Activated CD4-positive, alpha-beta T cell treated with anti-CD3 and anti-CD28 coated beads for 1 hour (primary cell): ENCODE measurements around the gene NEURL1B.
"Not testable (repeated sequence)": the region's sequence is repeated elsewhere in the genome, so short reads cannot be mapped to it uniquely, and the experiment has no call there.

Source experiments
- DNase-seq: peaks from one replicate; pipeline ENCODE4 v3.0.0-alpha.2; 2020

NEURL1B gene

DNA sequence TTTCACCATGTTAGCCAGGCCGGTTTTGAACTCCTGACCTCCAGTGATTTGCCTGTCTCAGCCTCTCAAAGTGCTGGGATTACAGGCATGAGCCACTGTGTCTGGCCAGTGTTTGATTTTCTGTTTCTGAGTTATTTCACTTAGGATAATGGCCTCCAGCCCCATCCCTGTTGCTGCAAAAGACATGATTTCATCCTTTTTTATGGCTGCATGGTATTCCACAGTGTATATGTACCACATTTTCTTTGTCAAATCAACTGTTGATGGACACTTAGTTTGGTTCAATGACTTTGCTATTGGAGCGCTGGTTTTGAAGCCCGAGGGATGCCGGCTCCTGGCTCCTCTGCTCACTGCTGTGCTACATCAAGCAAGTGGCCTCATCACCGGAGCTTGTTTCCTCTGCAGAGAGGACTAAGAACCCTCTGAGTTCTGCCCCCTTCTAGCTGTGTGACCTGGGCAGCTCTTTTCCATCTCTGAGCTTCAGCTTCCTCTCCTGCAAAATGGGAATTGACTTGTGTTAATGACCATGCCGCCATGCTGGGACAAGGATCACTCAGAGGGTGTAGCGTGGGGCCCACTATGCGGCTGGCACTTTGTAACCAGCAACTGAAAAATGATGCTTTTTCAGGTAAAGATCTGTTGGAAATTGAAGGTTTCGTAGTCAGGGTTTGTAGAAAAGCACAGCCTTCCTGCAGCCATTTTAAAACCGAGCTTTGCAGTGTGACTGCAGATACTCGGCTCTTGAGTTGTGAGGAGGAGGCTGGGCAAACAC, 4.6 kb upstream of the NEURL1B start:
- DNase-seq = no peak

DNA sequence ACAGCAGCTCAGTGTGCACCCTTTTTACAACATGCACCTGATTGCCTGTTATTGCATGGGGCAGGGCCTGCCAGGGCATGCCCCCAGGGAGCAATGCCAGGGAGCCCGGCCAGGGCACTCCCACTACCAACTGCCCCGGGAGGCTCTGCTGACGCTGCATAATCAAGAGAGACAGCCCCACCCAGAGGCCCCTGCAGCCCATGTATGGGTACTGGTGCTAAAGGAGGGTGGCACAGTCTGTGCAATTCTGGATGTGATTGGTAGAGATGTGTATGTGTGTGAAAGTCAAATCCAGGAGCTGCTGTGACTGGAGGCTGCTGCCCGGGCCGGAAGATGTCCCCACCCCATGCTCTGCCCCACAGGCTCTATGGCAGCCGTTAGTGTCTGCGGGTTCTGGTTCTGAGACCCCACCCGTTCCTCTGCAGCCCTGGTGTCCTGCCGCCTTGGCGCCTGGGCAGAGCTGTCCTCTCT, 3.9 kb upstream of the NEURL1B start:
- DNase-seq = no peak

DNA sequence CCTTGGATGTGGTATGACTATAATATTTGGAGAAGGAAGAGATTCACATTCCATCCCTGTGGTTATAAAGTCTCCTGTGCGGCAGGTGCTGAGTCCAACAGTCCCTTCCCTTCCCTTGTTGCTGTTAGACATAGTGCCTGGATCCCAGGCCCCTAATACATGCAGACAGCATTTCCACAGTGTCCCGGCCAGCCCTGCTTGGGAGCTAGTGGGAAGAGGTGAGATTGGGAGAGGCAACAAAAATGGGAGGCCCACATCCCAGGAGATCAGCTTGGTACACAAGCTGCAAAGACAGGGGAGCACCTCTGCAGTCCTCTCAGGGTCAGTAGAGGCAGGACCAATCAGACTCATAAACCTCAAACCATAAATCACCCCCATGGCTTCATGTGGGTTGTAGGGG, 3.3 kb upstream of the NEURL1B start:
- DNase-seq = no peak

DNA sequence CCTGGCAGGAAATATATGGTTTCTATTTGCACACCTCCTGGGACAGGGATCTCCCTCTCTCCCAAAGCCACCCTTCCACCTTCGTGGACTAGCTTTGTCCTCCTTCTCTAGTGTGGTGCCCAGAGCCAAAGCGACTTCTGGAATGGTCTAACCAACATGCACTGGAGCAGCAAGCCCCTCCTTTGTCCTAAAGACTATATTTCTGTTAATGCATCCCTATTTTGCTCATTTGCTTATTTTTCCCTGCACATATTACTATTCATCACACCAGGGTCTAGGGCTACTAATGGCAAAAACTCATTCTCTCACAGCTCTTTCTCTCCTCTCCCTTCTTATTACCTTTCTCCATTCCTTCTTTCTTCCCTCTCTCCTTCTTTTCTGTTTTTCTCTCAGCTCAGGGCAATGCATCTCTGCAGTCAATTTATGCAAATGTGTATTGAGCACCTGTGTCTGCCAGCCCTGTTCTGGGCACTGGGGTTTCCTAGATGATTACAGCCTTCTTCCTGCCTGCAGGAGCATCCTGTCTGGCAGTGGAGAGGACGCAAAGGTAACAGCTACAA, 2.8 kb upstream of the NEURL1B start:
- DNase-seq = no peak

DNA sequence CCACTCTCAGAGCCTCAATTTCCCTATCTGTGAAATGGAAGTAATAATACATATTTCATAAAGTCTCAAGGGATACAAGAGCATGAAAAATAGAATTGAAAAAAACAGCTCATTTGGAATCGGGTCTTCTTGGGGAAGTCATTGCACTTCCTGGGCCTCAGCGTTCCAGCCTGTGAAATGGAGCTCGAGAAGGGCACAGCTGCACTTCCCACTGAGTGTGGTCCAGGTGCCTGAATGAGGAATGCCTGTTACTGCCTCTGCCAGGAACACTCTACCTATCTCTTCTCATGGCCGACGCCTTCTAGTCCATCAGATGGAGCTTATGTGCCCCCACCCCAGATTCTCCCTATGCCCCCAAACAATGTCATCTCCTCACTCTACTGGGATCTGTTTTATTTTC, 924 bp upstream of the NEURL1B start:
- no peak for DNase-seq

DNA sequence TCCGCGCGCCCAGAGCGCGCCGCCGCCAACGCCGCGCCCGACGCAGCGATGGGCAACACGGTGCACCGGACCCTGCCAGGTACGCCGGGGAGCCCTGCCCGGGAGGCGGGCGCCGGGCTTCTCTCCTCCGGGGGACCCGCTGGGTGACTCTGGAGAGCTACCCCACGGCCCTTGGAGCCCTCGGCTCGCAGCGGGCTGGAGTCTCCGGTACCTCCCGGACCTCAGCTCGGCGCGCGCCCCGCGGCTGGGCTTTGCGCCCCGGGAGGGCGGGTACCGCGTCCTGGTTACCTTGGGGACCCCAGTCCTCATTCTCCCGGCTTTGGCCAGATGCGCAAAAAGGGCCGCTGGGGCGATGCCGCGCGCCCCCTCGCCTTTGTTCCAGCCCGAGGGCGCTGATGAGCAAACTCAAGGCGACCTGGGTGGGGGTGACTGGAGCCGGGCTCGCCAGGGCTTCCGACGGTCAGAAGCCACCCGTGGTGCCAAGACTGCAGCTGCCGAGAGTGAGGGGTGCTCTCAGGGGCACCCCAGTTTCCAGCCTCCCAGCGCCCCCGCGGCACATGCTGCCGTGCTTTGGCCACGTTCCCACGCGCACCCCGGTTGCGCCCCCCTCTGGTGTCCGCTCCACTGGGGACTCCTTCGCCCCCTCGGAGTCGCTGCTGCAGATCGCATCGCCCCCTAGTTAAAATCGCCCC, 442 bp downstream of the NEURL1B start:
- no peak for DNase-seq

DNA sequence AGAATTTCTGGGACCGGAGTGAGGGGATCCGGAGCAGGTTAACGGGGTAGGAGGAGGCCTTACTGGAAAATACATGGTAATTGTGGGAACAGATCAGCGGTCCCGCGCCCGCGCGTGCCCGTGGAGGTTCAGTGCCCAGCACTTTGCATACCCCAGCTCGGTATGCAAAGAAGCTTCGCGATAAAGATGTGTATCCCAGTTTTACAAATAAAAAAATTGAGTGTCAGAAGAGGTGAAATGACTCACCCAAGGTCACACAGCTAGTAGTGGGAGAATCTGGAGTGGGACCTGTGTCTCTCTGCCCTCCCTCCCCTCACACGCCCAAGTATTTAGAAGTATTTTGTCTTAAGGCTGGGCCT, 967 bp downstream of the NEURL1B start:
- DNase-seq = no peak

DNA sequence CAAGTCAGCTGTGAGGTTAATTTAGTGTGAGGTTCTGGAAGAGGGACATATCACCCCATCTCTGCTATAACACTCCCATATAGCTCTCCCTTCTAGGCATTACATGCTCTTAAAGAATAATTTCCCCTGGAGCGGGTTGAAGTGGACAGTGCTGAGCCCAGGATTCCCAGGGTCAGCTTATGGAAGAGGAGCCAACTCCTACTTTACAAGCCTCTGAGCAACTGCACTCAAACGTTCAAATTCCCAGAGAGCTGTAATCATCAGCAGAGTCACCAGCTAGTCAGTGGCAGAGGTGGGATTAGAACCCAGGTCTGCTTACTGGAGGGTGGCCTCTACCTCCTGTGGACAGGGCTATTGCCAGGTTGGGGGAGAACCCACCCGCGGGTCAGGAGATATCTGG, 1.4 kb downstream of the NEURL1B start:
- DNase-seq = no peak

DNA sequence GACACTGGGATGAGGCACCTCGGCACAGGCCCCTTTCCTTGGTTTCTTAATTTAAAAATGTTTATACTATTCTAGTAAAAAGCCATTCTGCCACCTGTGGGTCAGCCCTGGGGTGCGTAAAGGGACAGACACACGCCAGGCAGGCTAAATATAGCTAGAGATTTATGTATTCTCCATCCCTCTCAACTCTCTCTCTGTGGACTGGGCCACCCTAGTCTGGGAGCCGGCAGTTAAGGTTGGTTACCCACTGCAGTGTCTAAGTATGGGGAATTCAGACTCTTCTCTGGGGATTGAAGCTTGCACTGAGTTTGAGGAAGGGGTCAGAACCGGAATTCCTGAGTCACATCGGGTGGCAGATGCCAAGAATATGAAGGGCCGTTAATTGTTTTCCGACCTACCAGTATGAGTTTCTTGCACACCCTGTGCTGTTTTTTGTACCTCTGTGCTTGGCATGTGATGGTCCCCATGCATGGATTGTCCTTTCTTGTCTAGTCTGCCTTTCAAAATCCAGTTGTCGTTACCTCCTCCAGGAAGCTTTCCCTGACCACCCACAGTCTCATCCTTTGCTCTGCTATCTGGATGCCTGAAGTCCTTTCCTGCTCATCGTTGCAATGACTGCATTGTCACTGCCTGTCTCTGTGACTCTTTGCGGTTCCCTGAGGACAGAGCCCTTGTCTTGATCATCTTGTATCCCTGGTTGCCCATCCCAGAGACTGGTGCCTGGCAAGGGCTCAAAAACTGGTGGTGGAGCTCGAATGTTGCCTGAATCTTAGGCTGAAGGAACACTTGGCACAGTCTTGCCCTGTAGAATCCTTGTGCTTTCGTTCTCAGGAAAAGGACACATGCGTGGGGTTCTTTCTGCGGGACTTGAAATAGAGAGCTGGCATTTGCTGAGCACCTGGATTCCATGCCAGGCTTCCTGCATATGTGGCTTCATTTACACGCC, 2.1 kb downstream of the NEURL1B start:
- DNase-seq = no peak

DNA sequence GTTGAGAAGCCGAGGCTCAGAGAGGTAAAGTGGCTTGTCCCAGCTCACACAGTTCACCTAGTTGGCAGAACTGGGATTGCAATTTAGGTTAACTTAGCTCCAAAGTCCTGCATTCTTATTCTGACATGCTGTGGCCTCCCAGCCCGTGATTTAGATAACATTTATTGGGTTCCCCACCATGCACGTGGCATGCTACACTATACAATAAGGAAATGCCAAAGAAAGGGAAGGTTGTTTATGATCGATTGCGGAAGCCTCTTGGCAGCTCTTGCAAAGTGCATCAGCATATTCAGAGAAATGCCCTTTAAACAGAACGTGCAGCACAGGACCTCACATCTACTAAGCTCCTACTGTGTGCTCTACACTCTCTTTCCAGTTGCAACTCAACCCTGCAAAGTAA, 3.2 kb downstream of the NEURL1B start:
- DNase-seq = no peak

DNA sequence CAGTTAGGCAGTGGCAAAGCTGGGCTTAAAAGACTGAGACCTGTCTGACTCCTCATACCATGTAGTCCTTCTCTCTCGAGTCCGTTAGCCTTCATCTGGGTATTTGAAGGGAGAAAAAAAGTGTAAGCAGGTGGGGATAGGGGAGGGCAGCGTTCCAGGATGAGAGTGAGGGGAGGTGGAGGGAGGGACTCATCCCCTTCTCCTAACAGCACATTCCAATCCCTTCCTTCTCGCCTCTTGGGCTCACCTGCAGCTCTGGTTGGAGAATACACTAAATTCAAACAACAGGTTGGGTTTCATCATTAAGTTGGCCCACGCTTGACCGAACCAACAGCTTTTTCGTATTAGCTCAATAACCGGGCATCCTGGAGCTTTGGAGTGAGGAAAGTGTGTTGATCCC, 3.6 kb downstream of the NEURL1B start:
- no peak for DNase-seq

DNA sequence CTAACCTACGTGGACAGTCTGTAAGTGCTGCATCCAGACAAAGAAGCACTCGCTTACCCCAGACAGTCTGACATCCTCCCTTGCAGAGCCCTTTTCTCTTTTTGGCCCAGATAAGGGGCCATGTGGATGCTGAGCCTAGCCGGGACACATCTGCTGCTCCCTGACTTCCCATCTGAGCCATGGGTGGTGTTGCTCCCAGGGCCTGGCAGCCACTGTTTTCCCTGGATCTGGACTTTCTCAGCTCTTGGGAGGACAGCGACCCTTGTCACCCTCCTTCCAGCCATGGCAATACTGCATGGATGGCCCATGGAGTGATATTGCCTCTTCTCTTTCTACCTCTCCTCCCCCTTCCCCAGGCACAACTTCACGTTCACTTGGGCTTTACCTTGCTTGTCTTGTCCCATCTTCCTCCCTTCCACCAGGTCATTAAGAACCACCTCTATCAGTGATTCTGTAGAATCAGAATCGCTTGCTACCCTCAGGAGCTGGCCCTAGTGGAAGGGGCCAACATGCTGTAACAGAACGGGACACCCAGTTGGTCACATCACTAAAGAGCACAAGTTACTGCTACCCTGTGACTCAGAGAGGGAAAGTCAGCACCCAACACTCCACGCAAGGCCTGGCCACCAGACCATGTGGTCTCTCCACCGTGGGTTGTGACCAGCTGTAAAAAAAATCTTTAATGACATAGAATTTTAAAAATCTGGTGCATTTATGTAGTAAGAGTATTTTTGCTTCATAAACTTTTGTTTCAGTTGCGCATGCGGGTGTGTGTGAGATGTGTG, 4.4 kb downstream of the NEURL1B start:
- no peak for DNase-seq

DNA sequence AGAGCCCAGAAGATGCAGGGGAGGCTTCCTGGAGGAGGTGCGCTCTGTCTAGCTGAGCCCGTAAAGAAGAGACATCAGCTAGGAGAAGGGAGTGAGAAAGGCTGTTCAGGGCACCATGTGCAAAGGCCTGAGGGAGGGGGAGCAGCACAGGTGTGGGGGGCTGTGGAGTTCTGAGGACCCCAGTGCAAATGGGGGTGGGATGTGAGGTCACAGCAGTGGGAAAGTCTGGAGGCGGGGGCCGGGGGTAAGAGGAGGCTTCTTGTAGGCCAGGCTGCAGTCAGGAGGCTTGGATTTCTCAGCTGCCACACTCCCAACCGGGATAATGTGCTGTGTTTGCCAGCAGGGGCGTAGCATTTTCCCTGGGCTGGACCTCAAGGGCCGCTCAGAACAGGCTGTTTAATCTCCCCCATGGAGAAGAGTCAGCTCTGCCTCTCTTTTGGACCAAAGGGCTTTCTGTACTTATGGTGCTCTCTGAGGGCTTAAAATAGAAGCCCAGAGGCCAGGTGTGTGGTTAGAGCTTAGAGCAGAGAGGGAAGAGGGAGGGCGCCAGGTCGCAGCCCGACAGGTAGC, 5.7 kb downstream of the NEURL1B start:
- DNase-seq = no peak

DNA sequence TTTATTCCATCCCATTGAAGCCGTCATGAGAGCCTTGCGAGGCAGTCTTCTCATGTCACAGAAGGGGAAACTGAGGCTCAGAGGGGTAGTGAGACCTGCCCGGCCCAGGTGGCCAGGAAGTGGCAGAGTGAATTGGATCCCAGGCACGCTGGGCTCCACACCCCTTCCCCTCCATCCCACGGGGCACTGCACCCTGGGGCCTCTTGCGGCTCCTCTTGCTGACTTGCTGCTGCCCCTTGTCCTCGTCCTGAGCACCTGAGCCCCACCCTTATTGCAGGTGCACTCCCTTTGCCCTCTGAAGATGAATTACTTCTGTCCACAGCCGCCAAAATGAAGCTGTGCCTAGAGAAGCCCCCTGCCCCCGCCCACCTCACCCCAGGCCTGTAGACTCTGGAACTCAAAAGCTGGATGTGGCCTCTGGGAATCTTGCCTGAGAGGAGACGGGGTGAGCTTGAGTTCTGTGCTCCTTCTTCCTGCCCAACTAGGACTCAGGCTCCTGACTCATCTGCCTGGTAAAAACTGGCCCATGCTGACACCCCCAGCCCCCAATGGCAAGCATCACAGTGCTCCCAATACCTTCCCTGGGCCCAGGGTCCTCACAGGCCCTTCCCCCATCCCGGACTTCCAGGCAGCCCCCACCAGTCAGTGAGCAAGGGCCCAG, 6.4 kb downstream of the NEURL1B start:
- no peak for DNase-seq

DNA sequence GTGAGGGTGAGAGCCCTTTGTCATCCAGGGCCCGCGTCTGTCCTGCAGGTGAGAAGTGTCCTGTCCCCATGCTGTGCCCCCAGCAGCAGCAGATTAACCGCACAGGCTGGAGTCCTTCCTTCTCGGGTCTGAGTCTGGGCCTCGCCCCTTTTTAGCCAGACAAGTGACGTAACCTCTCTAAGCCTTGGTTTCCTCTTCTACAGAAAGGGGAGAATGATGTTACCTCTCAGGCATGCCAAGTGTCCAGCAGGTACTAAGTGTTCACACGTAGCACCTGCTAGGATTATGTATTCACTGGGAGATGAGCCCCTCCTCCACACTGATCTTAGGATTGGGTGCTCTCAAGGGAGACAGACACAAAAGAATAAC, 6.9 kb downstream of the NEURL1B start:
- no peak for DNase-seq

DNA sequence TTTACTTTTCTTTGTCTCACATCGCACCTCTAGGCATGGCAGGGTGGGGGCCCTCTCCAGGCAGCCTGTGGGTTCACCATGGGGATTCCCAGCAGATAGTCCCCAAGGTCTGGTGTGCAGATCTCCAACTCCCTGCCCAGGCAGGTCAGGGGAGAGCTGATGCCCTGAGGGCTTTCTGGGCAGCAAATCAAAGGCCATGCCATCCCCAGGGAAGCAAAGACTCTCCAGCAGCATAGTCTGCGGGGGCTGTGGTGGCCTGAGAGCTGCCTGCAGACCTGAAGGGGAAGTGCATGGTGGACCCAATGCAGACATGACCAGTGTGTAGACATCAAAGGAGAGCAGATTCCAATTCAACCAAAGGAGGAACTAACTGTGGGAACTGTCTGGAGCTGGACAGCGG, 7.7 kb downstream of the NEURL1B start:
- no peak for DNase-seq

DNA sequence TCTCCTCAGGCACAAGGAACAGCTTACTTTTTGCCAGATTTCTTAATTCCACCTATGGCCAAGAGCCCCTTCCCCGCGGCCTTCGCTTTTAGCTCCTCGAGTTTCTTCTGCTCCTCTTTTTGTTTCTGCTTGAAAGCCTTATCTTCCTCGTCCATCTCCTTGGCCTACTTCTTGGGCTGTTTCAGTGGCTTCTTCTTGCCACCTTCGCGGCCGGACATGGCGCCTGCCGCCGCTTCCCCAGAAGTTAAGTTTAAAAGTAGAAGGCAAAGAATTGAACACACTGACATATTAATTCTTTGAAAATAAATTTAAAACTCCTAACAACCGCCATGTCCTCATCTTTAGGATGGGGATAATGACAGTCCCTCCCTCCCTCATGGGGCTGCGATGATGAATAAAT, 15.4 kb downstream of the NEURL1B start:
- not testable (repeated sequence) for DNase-seq

DNA sequence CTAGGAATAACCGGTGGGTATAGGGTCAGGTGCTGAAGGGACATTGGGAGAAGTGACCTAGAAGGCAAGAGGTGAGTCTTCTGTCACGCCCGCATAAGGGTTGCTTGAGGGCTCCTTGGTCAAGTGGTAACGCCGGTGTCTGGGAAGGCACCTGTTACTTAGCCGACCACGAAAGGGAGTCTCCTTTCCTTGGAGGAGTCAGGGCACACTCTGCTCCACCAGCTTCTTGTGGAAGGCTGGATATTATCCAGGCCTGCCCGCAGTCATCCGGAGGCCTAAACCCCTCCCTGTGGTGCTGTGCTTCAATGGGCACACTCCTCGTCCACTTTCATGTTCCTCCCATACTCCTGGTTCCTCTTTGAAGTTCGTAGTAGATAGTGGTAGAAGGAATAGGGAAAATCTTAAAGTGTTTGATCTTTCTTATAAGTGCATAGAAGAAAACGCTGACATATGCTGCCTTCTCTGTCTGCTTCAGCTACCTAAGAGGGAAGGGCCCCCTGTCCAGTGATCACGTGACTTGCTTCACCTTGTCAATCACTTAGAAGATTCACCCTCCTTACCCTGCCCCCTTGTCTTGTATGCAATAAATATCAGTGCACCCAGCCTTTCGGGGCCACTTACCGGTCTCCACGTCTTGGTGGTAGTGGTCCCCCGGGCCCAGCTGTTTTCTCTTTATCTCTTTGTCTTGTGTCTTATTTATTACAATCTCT, 16.6 kb downstream of the NEURL1B start:
- DNase-seq = not testable (repeated sequence)

DNA sequence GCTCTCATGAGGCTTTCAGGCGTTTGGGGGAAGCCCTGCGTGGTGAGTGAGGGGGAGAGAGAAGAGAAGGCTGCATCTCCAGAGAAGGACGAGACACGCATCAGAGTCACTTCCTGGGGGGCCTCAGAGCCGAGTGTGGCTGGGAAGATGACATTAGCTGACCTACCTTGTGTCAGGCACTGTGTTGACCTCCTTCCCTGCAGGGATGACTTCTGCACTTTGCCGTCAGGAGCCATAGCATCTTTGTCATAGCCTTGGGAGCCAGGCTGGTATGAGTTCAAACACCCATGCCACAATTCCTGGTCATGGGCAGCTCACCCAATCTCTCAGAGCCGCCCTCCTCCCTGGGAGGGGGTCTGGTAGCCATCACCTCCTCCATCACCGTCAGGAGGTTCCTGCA, 17.3 kb downstream of the NEURL1B start:
- DNase-seq = no peak

DNA sequence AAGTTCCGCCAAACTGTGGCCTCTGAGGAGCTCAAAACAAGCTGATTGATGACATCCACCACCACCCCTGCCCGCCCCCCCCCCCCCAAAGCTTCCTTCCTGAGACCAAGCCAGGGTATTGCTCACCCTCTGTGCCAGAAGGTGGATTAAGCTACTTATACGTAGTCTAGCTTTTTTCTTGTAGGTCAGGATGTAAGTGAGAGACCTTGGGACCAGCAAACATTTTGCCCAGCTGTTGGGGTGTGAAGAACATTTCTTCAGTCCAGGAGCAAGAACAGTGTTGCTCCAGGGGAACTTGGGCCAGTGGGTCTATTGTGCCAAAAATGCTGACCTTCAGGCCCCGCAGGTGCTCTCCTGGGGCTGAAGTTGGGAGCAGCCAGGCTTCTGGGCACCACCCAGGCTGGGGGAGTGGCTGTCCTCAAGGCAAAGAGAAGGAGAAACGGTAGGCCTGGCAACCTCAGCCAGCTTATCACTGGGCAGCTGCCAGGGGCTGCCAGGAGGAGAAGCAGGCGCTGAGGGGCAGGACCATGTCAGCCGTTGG, 18.0 kb downstream of the NEURL1B start:
- DNase-seq = no peak

DNA sequence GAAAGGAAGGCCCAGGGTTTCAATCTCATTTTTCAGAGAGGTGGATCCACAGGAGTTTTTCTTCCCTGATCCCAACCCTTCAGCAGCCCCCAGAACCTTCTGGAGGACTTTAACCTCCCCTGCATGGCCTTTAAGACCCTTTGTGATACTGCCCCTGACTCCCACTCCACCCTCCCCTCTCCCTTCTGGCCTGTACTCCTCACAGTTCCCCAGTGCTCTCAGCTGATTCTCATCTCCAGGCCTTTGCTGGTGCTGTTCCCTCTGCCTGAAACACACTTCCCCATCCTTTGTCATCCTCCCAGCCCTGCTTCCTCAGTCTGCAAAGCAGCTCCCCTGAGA, 18.5 kb downstream of the NEURL1B start:
- DNase-seq = no peak
